ENCODE results near the gene RTKN.
A peak's percentile ranks its signal among the peaks of the same experiment; 100 is the strongest.
"Not testable (repeated sequence)": the region's sequence is repeated elsewhere in the genome, so short reads cannot be mapped to it uniquely, and the experiment has no call there.

The RTKN gene
- total RNA-seq: 0 to 1.6 (median 0.49) reads per million in 9 experiments

- DNase-seq (peak in 2 of 3 experiments; percentile 46 to 52), ATAC-seq (replicated peaks) (peak; percentile 82)
- Mint-ChIP-seq H3K36me3 (ENCODE audit: insufficient read depth) (peaks cover 4% of the 10 kb centered on the region), H3K9me3 (no peaks in the 10 kb centered on the region), H3K4me1 (ENCODE audit: low read depth in 2 of 2) (peaks cover 8 to 10% of the 10 kb centered on the region in 2 donors), H3K27me3 (peaks cover 23 to 58% of the 10 kb centered on the region in 2 donors), H3K27ac (peak within 1 kb of the TSS; percentile 32 to 68), H3K4me3 (peak within 1 kb of the TSS; percentile 75 to 76)
These were observed at the start of gene RTKN for GRCh38 chr2:74441690-74442482. Gene RTKN, minus strand, starts transcription at chr2:74441937. Its CDS starts 121 bp downstream, at chr2:74441816.

GRCh38 chr2:74489906-74490305 lies 48.2 kb upstream of the RTKN start:
- Mint-ChIP-seq H3K36me3 (ENCODE audit: insufficient read depth) (peaks cover 40% of the 10 kb centered on the region), H3K4me3 (no peak overlapping the region), H3K4me1 (ENCODE audit: low read depth in 2 of 2) (peaks cover 0 to 3% of the 10 kb centered on the region in 2 donors), H3K27me3 (no peaks in the 10 kb centered on the region), H3K9me3 (no peaks in the 10 kb centered on the region), H3K27ac (no peak overlapping the region)
- ATAC-seq (replicated peaks) (no peak), DNase-seq (no peak)

GRCh38 chr2:74488643-74489481 lies 47.1 kb upstream of the RTKN start:
- Mint-ChIP-seq H3K4me1 (ENCODE audit: low read depth in 2 of 2) (peaks cover 0 to 3% of the 10 kb centered on the region in 2 donors), H3K9me3 (no peaks in the 10 kb centered on the region), H3K27me3 (no peaks in the 10 kb centered on the region), H3K36me3 (ENCODE audit: insufficient read depth) (peaks cover 42% of the 10 kb centered on the region), H3K4me3 (no peak overlapping the region), H3K27ac (peak overlapping the region in 1 of 2 donors; percentile 16)
- DNase-seq (no peak), ATAC-seq (replicated peaks) (no peak)

GRCh38 chr2:74486141-74486540 lies 44.4 kb upstream of the RTKN start:
- H3K4me3 Mint-ChIP-seq: no peak overlapping the region

GRCh38 chr2:74483675-74484164 lies 42.0 kb upstream of the RTKN start:
- not testable (repeated sequence) for H3K9me3 Mint-ChIP-seq; ATAC-seq (replicated peaks); H3K27me3 Mint-ChIP-seq; DNase-seq
- H3K4me1 Mint-ChIP-seq (ENCODE audit: low read depth in 2 of 2): peaks cover 9 to 27% of the 10 kb centered on the region in 2 donors
- peak overlapping the region; percentile 91 to 97 for H3K4me3 Mint-ChIP-seq
- peak overlapping the region; percentile 96 to 97 for H3K27ac Mint-ChIP-seq
- H3K36me3 Mint-ChIP-seq (ENCODE audit: insufficient read depth): peaks cover 42% of the 10 kb centered on the region

More at GRCh38 chr2:74486141-74486540, 44.4 kb upstream of the RTKN start:
- ATAC-seq (replicated peaks) (no peak), DNase-seq (no peak)
- no peaks in the 10 kb centered on the region for H3K9me3 Mint-ChIP-seq
- peaks cover 41% of the 10 kb centered on the region for H3K36me3 Mint-ChIP-seq (ENCODE audit: insufficient read depth)
- H3K27ac Mint-ChIP-seq: no peak overlapping the region
- H3K4me1 Mint-ChIP-seq (ENCODE audit: low read depth in 2 of 2): peaks cover 5 to 14% of the 10 kb centered on the region in 2 donors
- no peaks in the 10 kb centered on the region for H3K27me3 Mint-ChIP-seq

GRCh38 chr2:74482801-74483674 lies 41.3 kb upstream of the RTKN start, which contains the start of the genes CCDC142 and TTC31:
Gene CCDC142, minus strand, starts transcription at chr2:74482998. Its CDS starts 161 bp downstream, at chr2:74482837.
Gene TTC31, plus strand, starts transcription at chr2:74483081. Its CDS starts 15 bp downstream, at chr2:74483096.
- Mint-ChIP-seq H3K4me3 (peak within 1 kb of the TSS; percentile 91 to 97), H3K9me3 (no peaks in the 10 kb centered on the region), H3K27ac (peak within 1 kb of the TSS; percentile 96 to 97), H3K27me3 (no peaks in the 10 kb centered on the region), H3K4me1 (ENCODE audit: low read depth in 2 of 2) (peaks cover 9 to 27% of the 10 kb centered on the region in 2 donors), H3K36me3 (ENCODE audit: insufficient read depth) (peaks cover 38% of the 10 kb centered on the region)
- ATAC-seq (replicated peaks): peak; percentile 93
- DNase-seq: peak; percentile 89 to 93 (median 93)

- ATAC-seq (replicated peaks): peak; percentile 45
- Mint-ChIP-seq H3K4me1 (ENCODE audit: low read depth in 2 of 2) (peaks cover 9 to 27% of the 10 kb centered on the region in 2 donors), H3K9me3 (no peaks in the 10 kb centered on the region), H3K27ac (peak overlapping the region; percentile 96 to 97), H3K27me3 (no peaks in the 10 kb centered on the region), H3K4me3 (peak overlapping the region; percentile 91 to 97), H3K36me3 (ENCODE audit: insufficient read depth) (peaks cover 38% of the 10 kb centered on the region)
- DNase-seq: peak in 2 of 3 experiments; percentile 41 to 53
These were observed 40.4 kb upstream of the RTKN start for GRCh38 chr2:74481961-74482800.

- Mint-ChIP-seq H3K27me3 (no peaks in the 10 kb centered on the region), H3K27ac (peak overlapping the region in 1 of 2 donors; percentile 97), H3K36me3 (ENCODE audit: insufficient read depth) (peaks cover 38% of the 10 kb centered on the region), H3K9me3 (no peaks in the 10 kb centered on the region), H3K4me1 (ENCODE audit: low read depth in 2 of 2) (peaks cover 9 to 27% of the 10 kb centered on the region in 2 donors), H3K4me3 (peak overlapping the region; percentile 91 to 97)
- DNase-seq (no peak), ATAC-seq (replicated peaks) (no peak)
These were observed 39.7 kb upstream of the RTKN start for GRCh38 chr2:74481431-74481830.

- no peak overlapping the region for H3K4me3 Mint-ChIP-seq
- ATAC-seq (replicated peaks): no peak
- H3K36me3 Mint-ChIP-seq (ENCODE audit: insufficient read depth): peaks cover 46% of the 10 kb centered on the region
- H3K9me3 Mint-ChIP-seq: no peaks in the 10 kb centered on the region
- H3K27me3 Mint-ChIP-seq: no peaks in the 10 kb centered on the region
- peak overlapping the region in 1 of 2 donors; percentile 99 for H3K27ac Mint-ChIP-seq
- H3K4me1 Mint-ChIP-seq (ENCODE audit: low read depth in 2 of 2): peaks cover 20 to 21% of the 10 kb centered on the region in 2 donors
- DNase-seq: no peak
These were observed 33.2 kb upstream of the RTKN start for GRCh38 chr2:74474899-74475298.

GRCh38 chr2:74474481-74474880 lies 32.7 kb upstream of the RTKN start:
- Mint-ChIP-seq H3K4me3 (no peak overlapping the region), H3K9me3 (no peaks in the 10 kb centered on the region), H3K27ac (peak overlapping the region; percentile 96 to 99), H3K27me3 (no peaks in the 10 kb centered on the region), H3K36me3 (ENCODE audit: insufficient read depth) (peaks cover 46% of the 10 kb centered on the region), H3K4me1 (ENCODE audit: low read depth in 2 of 2) (peaks cover 21% of the 10 kb centered on the region in 2 donors)
- DNase-seq (no peak), ATAC-seq (replicated peaks) (no peak)

- H3K36me3 Mint-ChIP-seq (ENCODE audit: insufficient read depth): peaks cover 41% of the 10 kb centered on the region
- no peak for DNase-seq
- ATAC-seq (replicated peaks): no peak
- peak overlapping the region; percentile 88 to 97 for H3K4me3 Mint-ChIP-seq
- no peaks in the 10 kb centered on the region for H3K9me3 Mint-ChIP-seq
- H3K27ac Mint-ChIP-seq: peak overlapping the region; percentile 96 to 99
- no peaks in the 10 kb centered on the region for H3K27me3 Mint-ChIP-seq
- H3K4me1 Mint-ChIP-seq (ENCODE audit: low read depth in 2 of 2): peaks cover 18% of the 10 kb centered on the region in 2 donors
These were observed 31.2 kb upstream of the RTKN start for GRCh38 chr2:74472945-74473258.

Measured in effector memory CD8-positive, alpha-beta T cell (primary cell).